AG09309 (cell line): ENCODE data around the gene SERAC1.

Source experiments
- DNase-seq: peaks from one replicate; pipeline ENCODE4 v3.0.0-alpha.2; 2010; ENCODE audit warnings: low read depth
- H3K4me3 ChIP-seq: 2 replicates; pipeline ENCODE4 v1.5.1; 2011; ENCODE audit warnings: mild to moderate bottlenecking, low read depth, low read length, moderate library complexity; ENCODE audit not compliant: control insufficient read depth
- TF ChIP-seq, protein P1 (sequence below): IDR thresholded peaks from 2 replicates; pipeline ENCODE4 v1.5.1; 2011; ENCODE audit warnings: mild to moderate bottlenecking, low read depth, low read length, inconsistent platforms; ENCODE audit not compliant: insufficient read depth, control insufficient read depth; ENCODE audit errors: missing control alignments

SERAC1 gene

DNA sequence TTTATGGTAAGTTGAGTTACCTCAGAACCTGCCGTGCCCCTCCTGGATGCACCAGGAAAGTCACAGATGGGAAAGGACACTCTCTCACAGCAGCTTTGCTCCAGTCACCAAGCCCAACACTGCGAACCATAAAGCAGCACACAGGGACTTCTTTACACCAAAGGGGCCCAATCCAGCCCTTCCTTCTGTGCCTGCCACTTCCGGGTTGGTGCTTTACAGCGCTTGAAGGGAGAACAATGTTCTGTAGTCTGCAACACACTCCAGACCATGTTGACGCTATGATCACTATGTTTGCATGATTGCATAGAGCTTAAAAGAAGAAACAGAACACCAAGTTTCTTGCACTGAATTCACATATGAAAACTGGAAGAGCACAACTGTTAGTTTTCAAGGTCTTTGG lies 57.1 kb downstream of the SERAC1 start:
- no peak for DNase-seq
- H3K4me3 ChIP-seq = no peak overlapping the region
- TF ChIP-seq, protein P1, sequence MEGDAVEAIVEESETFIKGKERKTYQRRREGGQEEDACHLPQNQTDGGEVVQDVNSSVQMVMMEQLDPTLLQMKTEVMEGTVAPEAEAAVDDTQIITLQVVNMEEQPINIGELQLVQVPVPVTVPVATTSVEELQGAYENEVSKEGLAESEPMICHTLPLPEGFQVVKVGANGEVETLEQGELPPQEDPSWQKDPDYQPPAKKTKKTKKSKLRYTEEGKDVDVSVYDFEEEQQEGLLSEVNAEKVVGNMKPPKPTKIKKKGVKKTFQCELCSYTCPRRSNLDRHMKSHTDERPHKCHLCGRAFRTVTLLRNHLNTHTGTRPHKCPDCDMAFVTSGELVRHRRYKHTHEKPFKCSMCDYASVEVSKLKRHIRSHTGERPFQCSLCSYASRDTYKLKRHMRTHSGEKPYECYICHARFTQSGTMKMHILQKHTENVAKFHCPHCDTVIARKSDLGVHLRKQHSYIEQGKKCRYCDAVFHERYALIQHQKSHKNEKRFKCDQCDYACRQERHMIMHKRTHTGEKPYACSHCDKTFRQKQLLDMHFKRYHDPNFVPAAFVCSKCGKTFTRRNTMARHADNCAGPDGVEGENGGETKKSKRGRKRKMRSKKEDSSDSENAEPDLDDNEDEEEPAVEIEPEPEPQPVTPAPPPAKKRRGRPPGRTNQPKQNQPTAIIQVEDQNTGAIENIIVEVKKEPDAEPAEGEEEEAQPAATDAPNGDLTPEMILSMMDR = no peak

DNA sequence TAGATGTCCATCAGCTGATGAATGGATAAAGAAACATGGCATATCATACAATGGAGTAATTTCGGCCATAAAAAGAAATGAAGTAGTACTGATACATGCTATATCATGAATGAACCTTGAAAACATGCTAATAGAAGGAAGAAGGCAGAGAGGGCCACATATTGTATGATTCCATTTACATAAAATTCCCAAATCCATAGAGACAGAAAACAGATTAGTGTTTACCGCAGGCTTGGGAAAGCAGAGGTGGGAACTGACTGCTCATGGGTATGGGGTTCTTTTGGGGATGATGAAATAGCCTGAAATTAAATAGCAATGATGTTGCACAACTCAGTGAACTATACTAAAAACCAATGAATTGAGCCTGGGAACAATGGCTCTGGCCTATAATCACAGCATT lies 58.3 kb downstream of the SERAC1 start:
- no peak for DNase-seq
- no peak overlapping the region for H3K4me3 ChIP-seq
- TF ChIP-seq, protein P1 = no peak

DNA sequence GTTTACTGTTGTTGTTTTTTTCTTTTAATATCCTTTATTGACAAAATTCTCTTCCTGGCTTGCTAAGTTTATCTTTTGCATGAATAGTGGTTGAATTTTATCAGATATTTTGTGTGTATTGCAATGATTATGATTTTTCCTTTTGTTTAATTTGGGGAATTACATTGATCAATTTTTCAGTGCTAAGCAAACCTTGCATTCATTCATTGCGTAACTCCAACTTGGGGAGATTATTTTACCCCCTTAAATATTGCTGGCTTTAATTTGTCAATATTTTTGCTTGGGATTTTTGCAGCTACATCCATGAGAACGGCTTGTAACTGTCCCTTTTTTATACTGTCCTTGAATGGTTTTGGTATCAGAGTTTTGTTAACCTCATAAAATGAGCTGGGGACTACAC lies 63.4 kb downstream of the SERAC1 start:
- TF ChIP-seq, protein P1 = no peak
- no peak for DNase-seq
- H3K4me3 ChIP-seq = no peak overlapping the region

DNA sequence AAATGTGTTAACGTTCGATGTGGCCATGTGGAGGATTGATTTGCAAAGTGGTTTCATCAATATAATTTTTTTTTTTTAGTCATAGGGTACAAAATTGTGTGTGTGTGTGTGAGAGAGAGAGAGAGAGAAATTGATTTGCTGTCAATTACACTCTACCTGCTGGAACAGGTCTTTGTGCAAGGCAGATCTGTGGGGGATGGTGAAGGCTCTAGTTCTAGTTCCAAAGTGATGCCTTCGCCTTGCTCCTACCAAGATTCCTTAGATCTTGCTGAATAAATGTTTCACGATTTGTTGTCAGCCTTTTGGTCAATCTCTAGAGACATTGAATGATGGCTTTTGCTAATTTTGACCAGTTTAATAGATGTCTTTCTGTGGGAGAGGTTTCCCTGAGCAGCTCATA lies 64.8 kb downstream of the SERAC1 start:
- TF ChIP-seq, protein P1 = no peak
- no peak for DNase-seq
- no peak overlapping the region for H3K4me3 ChIP-seq

DNA sequence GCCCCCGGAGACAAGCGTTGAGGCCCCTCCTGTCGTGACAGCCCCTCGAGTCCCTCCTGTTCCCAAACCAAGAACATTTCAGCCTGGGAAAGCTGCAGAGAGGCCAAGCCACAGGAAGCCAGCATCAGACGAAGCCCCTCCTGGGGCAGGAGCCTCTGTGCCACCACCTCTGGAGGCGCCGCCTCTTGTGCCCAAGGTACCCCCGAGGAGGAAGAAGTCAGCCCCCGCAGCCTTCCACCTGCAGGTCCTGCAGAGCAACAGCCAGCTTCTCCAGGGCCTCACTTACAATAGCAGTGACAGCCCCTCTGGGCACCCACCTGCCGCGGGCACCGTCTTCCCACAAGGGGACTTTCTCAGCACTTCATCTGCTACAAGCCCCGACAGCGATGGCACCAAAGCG lies 72.4 kb downstream of the SERAC1 start:
- TF ChIP-seq, protein P1 = no peak
- no peak for DNase-seq
- no peak overlapping the region for H3K4me3 ChIP-seq

DNA sequence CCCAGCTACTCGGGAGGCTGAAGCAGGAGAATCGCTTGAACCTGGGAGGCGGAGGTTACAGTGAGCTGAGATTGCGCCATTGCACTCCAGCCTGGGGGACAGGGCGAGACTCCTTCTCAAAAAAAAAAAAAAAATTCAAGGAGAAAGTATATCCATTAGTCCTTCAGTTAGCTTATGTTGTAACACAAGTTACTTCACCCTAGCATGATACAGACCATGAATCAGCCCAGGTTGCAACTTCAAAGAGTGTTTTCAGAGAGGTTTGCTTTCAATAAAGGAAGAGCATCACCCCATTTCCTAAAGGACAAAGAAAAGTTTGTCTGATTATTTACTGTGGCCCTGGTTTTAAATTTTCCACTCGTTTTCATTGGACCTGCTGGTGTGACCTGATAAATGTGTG lies 73.0 kb downstream of the SERAC1 start:
- DNase-seq = no peak
- TF ChIP-seq, protein P1 = no peak
- H3K4me3 ChIP-seq = no peak overlapping the region

DNA sequence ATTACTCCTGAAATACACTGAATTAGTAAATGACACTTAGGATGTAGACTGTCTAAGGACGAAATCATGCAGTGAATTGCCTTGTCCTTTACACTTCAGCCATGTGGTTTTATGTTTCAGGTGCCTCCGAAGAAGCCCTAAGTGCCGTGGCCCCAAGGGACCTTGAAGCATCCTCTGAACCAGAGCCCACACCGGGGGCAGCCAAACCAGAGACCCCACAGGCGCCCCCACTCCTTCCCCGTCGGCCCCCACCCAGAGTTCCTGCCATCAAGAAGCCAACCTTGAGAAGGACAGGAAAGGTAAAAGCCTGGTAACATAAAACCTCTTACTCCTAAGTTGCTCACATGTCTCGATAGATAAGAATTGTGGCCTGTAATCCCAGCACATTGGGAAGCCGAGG lies 75.3 kb downstream of the SERAC1 start:
- no peak overlapping the region for H3K4me3 ChIP-seq
- TF ChIP-seq, protein P1 = no peak
- no peak for DNase-seq
